ENCODE data around the gene SYNE2.

The SYNE2 gene

DNA sequence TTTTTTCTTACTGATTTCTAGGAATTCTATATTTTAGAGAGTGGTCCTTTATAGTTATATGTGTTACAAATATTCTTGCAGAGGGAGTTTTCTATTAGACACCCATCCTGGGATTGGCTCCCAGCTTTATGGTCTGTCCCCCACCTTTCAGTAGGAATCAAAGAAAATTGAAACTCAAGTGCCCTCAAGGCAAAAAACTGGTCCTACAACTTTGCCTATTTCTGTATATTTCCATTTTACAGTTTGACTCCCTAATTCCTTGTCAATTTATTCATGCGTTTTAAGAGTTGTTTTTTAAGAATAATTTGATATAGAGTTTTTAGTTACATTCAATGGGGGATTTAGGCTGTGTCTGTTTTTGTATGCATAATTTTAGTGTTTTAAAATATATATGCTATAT lies 208.9 kb downstream of the SYNE2 start:
- TF ChIP-seq TCF12 (IDR thresholded peaks at IDR 0.05; ENCODE audit: low read depth), result no peak
- TF ChIP-seq, protein P1, sequence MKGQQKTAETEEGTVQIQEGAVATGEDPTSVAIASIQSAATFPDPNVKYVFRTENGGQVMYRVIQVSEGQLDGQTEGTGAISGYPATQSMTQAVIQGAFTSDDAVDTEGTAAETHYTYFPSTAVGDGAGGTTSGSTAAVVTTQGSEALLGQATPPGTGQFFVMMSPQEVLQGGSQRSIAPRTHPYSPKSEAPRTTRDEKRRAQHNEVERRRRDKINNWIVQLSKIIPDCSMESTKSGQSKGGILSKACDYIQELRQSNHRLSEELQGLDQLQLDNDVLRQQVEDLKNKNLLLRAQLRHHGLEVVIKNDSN (IDR thresholded peaks at IDR 0.05), result no peak
- TF ChIP-seq CREB1 (IDR thresholded peaks at IDR 0.05; ENCODE audit: low read depth), result no peak
- TF ChIP-seq CEBPB (IDR thresholded peaks at IDR 0.05), result no peak
- no peak for TF ChIP-seq FOXM1 (IDR thresholded peaks at IDR 0.05; ENCODE audit: borderline replicate concordance, low read depth)
- TF ChIP-seq, protein P2, sequence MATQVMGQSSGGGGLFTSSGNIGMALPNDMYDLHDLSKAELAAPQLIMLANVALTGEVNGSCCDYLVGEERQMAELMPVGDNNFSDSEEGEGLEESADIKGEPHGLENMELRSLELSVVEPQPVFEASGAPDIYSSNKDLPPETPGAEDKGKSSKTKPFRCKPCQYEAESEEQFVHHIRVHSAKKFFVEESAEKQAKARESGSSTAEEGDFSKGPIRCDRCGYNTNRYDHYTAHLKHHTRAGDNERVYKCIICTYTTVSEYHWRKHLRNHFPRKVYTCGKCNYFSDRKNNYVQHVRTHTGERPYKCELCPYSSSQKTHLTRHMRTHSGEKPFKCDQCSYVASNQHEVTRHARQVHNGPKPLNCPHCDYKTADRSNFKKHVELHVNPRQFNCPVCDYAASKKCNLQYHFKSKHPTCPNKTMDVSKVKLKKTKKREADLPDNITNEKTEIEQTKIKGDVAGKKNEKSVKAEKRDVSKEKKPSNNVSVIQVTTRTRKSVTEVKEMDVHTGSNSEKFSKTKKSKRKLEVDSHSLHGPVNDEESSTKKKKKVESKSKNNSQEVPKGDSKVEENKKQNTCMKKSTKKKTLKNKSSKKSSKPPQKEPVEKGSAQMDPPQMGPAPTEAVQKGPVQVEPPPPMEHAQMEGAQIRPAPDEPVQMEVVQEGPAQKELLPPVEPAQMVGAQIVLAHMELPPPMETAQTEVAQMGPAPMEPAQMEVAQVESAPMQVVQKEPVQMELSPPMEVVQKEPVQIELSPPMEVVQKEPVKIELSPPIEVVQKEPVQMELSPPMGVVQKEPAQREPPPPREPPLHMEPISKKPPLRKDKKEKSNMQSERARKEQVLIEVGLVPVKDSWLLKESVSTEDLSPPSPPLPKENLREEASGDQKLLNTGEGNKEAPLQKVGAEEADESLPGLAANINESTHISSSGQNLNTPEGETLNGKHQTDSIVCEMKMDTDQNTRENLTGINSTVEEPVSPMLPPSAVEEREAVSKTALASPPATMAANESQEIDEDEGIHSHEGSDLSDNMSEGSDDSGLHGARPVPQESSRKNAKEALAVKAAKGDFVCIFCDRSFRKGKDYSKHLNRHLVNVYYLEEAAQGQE (IDR thresholded peaks at IDR 0.05; ENCODE audit: low read depth), result no peak
- no peak for TF ChIP-seq TAF1 (IDR thresholded peaks at IDR 0.05; ENCODE audit: low read depth)
- TF ChIP-seq EP300 (IDR thresholded peaks at IDR 0.05; ENCODE audit: borderline replicate concordance), result no peak
- TF ChIP-seq, protein P3, sequence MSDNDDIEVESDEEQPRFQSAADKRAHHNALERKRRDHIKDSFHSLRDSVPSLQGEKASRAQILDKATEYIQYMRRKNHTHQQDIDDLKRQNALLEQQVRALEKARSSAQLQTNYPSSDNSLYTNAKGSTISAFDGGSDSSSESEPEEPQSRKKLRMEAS (IDR thresholded peaks at IDR 0.05), result no peak
- TF ChIP-seq NFIC (IDR thresholded peaks at IDR 0.05), result no peak
- TF ChIP-seq YY1 (IDR thresholded peaks at IDR 0.05; ENCODE audit: low read depth), result no peak
- no peak for TF ChIP-seq TEAD4 (IDR thresholded peaks at IDR 0.05)
- TF ChIP-seq ZBTB7A (IDR thresholded peaks at IDR 0.05; ENCODE audit: low read depth), result no peak
- no peak for TF ChIP-seq EGR1 (IDR thresholded peaks at IDR 0.05)

DNA sequence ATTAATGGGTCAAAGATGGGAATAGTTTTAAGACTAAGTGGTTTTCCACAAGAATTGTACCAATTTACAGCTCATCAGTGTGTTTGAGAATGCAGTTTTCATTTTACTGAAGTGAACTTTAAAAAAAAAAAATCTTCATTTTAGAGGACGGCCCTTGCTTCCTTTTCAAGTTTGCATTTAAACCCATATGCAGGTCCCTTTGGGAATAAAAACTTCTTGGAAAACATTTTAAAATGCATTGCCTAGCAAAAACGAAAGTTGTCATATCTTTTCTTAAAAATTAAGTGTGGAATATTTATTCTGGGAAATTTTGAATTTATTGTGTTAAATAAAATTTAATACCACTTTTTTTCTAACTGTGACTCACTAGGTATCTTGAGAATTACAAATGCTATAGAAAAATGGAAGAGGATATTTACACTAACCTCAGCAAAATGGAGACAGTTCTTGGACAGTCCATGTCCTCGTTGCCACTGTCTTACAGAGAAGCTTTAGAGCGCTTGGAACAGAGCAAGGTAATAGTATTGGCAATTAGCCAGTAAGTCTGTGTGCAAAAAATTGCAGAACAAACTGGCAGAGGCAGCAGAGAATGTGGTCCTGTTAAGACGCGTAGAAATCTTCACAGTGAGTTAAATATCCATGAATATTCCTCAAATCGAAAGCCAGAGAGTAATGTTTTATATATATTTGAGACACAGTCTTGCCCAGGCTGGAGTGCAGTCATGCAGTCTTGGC lies 209.7 kb downstream of the SYNE2 start:
- no peak for TF ChIP-seq ZBTB7A (IDR thresholded peaks at IDR 0.05; ENCODE audit: low read depth)
- TF ChIP-seq, protein P2 (IDR thresholded peaks at IDR 0.05; ENCODE audit: low read depth), result no peak

DNA sequence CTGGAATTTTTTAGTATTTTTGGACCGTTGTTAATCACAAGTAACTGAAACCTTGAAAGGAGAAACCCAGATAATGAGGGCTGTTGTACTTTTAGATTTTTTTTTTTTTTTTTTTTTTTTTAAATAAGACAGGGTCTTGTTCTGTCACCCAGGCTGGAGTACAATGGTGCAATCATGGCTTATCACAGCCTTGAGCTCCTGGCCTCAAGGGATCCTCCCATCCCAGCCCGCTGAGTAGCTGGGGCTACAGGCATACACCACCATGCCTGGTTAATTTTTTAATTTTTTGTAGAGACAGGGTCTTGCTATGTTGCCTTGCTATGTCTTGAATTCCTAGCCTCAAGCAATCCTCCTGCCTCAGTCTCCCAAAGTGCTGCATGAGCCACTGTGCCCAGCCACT lies 211.6 kb downstream of the SYNE2 start:
- TF ChIP-seq TEAD4 (IDR thresholded peaks at IDR 0.05) (no peak), TAF1 (IDR thresholded peaks at IDR 0.05; ENCODE audit: low read depth) (no peak), ZBTB7A (IDR thresholded peaks at IDR 0.05; ENCODE audit: low read depth) (no peak)

DNA sequence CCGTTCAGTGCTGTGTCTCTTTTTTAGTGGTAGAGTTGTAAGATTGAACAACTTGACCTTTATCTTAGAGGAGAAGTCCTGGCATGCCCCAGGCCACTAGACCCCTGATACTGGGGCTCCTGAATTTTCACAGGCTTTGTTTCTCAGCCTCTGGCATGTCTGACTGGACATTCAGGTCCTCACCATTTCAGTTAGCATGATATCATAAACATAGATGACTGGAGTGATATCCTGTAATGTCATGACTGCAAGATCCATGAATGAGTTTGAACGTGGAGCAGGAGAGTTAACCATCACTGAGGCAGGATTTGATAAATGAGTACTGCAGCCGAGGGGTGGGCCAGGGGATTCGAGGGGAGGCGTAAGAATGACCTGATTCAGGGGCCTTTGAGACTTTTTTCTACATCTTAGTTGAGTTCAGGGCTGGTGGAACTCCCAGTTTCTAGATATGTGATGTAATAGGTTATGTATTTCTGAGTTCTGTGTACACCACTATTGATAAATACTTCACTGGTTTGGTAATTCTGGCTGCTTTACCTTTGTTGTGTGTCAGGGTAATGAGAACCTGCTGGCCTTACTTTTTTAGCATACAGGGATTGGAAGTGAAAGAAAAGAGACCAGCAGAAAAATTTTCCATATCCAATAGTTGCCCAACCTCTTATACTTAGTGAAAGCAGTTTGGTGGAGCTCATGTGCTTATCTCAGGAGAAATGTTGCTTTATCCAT lies 217.0 kb downstream of the SYNE2 start:
- TF ChIP-seq, protein P3 (IDR thresholded peaks at IDR 0.05), result no peak
- TF ChIP-seq EP300 (IDR thresholded peaks at IDR 0.05; ENCODE audit: borderline replicate concordance) (no peak), TEAD4 (IDR thresholded peaks at IDR 0.05) (no peak)

DNA sequence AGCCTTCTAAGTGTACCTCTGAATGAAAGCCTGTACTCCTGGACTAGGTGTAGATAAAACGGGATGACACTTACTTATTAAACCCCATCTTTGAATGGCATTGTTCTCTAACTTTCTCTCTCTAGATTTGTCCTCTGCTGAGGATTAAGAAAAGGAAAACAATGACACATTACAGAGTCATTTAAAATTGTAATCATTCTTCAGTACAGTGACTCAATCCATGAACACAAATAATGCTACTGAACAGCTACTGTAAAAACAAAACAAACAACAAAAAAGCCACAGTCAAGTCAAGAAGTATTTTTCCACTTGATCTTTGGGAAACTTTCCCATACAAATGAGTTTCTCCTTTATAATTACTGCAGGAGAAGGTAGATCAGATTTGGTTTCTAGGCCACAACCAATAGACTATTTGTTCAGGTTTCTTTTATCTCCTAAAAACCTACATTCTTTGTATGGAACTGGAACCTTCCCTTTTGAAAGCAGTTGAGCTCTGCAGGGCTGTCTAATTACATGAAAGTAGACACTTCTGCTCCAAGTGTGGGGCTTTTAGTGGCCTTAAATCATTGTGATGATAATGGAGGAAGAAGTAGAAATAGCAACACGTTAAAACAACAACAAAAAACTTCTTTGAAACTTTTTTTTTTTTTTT lies 222.3 kb downstream of the SYNE2 start:
- TF ChIP-seq NFIC (IDR thresholded peaks at IDR 0.05), result no peak
- TF ChIP-seq, protein P3 (IDR thresholded peaks at IDR 0.05), result no peak
- TF ChIP-seq CEBPB (IDR thresholded peaks at IDR 0.05), result no peak

- no peak for TF ChIP-seq YY1 (IDR thresholded peaks at IDR 0.05; ENCODE audit: low read depth)
- TF ChIP-seq EGR1 (IDR thresholded peaks at IDR 0.05), result no peak
- TF ChIP-seq, protein P1 (IDR thresholded peaks at IDR 0.05), result no peak
- no peak for TF ChIP-seq EP300 (IDR thresholded peaks at IDR 0.05; ENCODE audit: borderline replicate concordance)
- no peak for TF ChIP-seq ZBTB7A (IDR thresholded peaks at IDR 0.05; ENCODE audit: low read depth)
- TF ChIP-seq, protein P3 (IDR thresholded peaks at IDR 0.05), result no peak
- TF ChIP-seq FOXM1 (IDR thresholded peaks at IDR 0.05; ENCODE audit: borderline replicate concordance, low read depth), result no peak
- TF ChIP-seq, protein P2 (IDR thresholded peaks at IDR 0.05; ENCODE audit: low read depth), result no peak
- TF ChIP-seq CREB1 (IDR thresholded peaks at IDR 0.05; ENCODE audit: low read depth), result no peak
- no peak for TF ChIP-seq TCF12 (IDR thresholded peaks at IDR 0.05; ENCODE audit: low read depth)
- no peak for TF ChIP-seq TEAD4 (IDR thresholded peaks at IDR 0.05)
- no peak for TF ChIP-seq RAD21 (IDR thresholded peaks at IDR 0.05; ENCODE audit: low read depth)
- no peak for TF ChIP-seq TAF1 (IDR thresholded peaks at IDR 0.05; ENCODE audit: low read depth)
- TF ChIP-seq NFIC (IDR thresholded peaks at IDR 0.05), result no peak
- TF ChIP-seq CEBPB (IDR thresholded peaks at IDR 0.05), result no peak
Measured at GRCh38 chr14:64075613-64076005, 222.8 kb downstream of the SYNE2 start.

Measured in Ishikawa (cell line).